Neural progenitor cell (in vitro differentiated cells): ENCODE data around the gene CMC2.

ENCODE experiments used
- EZH2 ChIP-seq: fragments of 200-600 bp; sonication (generic); IDR thresholded peaks from 2 replicates; pipeline ENCODE4 v1.6.1; 2017; ENCODE audit warnings: antibody characterized with exemption, mild to moderate bottlenecking, moderate library complexity
- EZH2phosphoT487 ChIP-seq: fragments of 200-600 bp; sonication (generic); IDR thresholded peaks from 2 replicates; pipeline ENCODE4 v1.6.1; 2017; ENCODE audit warnings: antibody characterized with exemption
- TF ChIP-seq, protein P1 (sequence below): fragments of 200-600 bp; sonication (generic); IDR thresholded peaks from 2 replicates; pipeline ENCODE4 v1.5.1; 2017; ENCODE audit warnings: antibody characterized with exemption, mild to moderate bottlenecking

DNA sequence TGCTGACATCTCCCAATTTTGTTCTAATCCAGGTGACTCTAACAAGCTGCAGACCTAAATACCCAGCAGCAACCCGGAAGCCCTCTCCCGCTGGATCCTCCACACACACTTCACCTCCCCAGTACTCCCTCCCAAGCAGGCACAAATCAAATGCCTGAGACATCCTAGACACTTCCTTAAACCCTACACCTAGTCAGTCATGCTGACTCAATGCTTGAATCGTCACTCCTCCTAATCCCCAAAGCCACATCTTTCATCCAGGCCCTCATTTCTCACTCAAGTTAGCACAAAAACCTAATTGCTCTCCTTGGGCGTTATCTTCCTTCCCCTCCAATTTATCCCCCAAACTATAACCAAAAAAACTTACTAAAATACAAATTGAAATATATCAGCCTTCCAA is 32.7 kb downstream of the CMC2 start:
- TF ChIP-seq, protein P1, sequence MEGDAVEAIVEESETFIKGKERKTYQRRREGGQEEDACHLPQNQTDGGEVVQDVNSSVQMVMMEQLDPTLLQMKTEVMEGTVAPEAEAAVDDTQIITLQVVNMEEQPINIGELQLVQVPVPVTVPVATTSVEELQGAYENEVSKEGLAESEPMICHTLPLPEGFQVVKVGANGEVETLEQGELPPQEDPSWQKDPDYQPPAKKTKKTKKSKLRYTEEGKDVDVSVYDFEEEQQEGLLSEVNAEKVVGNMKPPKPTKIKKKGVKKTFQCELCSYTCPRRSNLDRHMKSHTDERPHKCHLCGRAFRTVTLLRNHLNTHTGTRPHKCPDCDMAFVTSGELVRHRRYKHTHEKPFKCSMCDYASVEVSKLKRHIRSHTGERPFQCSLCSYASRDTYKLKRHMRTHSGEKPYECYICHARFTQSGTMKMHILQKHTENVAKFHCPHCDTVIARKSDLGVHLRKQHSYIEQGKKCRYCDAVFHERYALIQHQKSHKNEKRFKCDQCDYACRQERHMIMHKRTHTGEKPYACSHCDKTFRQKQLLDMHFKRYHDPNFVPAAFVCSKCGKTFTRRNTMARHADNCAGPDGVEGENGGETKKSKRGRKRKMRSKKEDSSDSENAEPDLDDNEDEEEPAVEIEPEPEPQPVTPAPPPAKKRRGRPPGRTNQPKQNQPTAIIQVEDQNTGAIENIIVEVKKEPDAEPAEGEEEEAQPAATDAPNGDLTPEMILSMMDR, result no peak
- TF ChIP-seq EZH2 (no peak), EZH2phosphoT487 (no peak)
